Hematopoietic multipotent progenitor cell treated with erythropoietin and hydrocortisone succinate and interleukin-3 and kit ligand, for 15 days (in vitro differentiated cells): ENCODE results near the gene TTBK1.

ENCODE experiments used
- DNase-seq: peaks from one replicate; pipeline ENCODE4 v3.0.0-alpha.2; 2015; ENCODE audit warnings: low spot score

Gene TTBK1

GRCh38 chr6:43273707-43274106 lies 30.4 kb downstream of the TTBK1 start:
- no peak for DNase-seq

GRCh38 chr6:43274127-43274915 lies 31.0 kb downstream of the TTBK1 start:
- no peak for DNase-seq

- DNase-seq: no peak
Observed at GRCh38 chr6:43274916-43275597, 31.8 kb downstream of the TTBK1 start.

GRCh38 chr6:43275801-43276576 lies 32.7 kb downstream of the TTBK1 start:
- no peak for DNase-seq

- no peak for DNase-seq
Observed at GRCh38 chr6:43276577-43277305, 33.5 kb downstream of the TTBK1 start.

GRCh38 chr6:43277306-43277642 lies 34.0 kb downstream of the TTBK1 start:
- DNase-seq: no peak

- DNase-seq: no peak
Observed at GRCh38 chr6:43277643-43278523, 34.6 kb downstream of the TTBK1 start.

GRCh38 chr6:43278524-43279078 lies 35.3 kb downstream of the TTBK1 start:
- no peak for DNase-seq

- DNase-seq: no peak
Observed at GRCh38 chr6:43280234-43280633, 37.0 kb downstream of the TTBK1 start.

GRCh38 chr6:43282060-43282459 lies 38.8 kb downstream of the TTBK1 start:
- DNase-seq: no peak

- no peak for DNase-seq
Observed at GRCh38 chr6:43282636-43283513, 39.6 kb downstream of the TTBK1 start.

GRCh38 chr6:43283514-43283901 lies 40.2 kb downstream of the TTBK1 start:
- no peak for DNase-seq

- DNase-seq: no peak
Observed at GRCh38 chr6:43283905-43284304, 40.6 kb downstream of the TTBK1 start.

- no peak for DNase-seq
Observed at GRCh38 chr6:43284991-43285781, 41.9 kb downstream of the TTBK1 start.

GRCh38 chr6:43285832-43286231 lies 42.6 kb downstream of the TTBK1 start:
- DNase-seq: no peak

- DNase-seq: no peak
Observed at GRCh38 chr6:43286456-43286979, 43.2 kb downstream of the TTBK1 start.

GRCh38 chr6:43286980-43287716 lies 43.9 kb downstream of the TTBK1 start:
- no peak for DNase-seq
